Measurements from ENCODE around the gene GLIS1. TPM values are rescaled to one million over a fixed set of nuclear protein-coding genes. Genes with fewer than 3 reads are reported as not detected.

The GLIS1 gene
- total RNA-seq, 1 experiment from 2014 or later = 0.39 TPM

DNA sequence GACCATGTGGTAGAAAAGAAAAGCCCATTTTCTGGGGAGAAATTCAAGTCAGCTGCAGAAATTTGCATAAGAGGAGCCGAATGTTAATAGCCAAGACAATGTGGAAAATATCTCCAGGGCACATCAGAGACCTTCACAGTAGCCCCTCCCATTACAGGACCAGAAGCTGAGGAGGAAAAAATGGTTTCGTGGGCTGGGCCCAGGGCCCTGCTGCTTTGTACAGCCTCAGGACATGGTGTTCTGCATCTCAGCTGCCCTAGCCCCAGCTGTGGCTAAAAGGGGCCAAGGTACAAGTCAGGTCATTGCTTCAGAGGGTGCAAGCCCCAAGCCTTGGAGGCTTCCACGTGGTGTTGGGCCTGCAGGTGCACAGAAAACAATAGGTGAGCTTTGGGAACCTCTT, 171.5 kb downstream of the GLIS1 start:
- intact Hi-C loops (cut with micrococcal nuclease) = no loop called here
- Histone ChIP-seq H3K9me3 (ENCODE audit: control insufficient read depth in 1 of 2, insufficient read depth in 1 of 2, low read depth in 1 of 2, low read length in 2 of 2) (no peaks in the 10 kb centered on the region), H4K20me1 (ENCODE audit: insufficient read depth) (no peaks in the 10 kb centered on the region), H3K36me3 (ENCODE audit: control insufficient read depth in 1 of 2, insufficient read depth in 2 of 2, low read length in 2 of 2) (no peaks in the 10 kb centered on the region), H3K4me3 (replicated peaks in 1 of 2; ENCODE audit: low read depth in 1 of 2, low read length in 2 of 2) (no peak overlapping the region), H3K79me2 (ENCODE audit: insufficient read depth, low read length) (no peaks in the 10 kb centered on the region), H2AFZ (ENCODE audit: low read depth, low read length, poor library complexity, severe bottlenecking) (no peak overlapping the region), H3K27ac (ENCODE audit: low read depth, low read length) (no peak overlapping the region), H3K27me3 (ENCODE audit: insufficient read depth, low read length) (peaks cover 9% of the 10 kb centered on the region; the same call in 1 of the 2 replicates), H3K4me2 (ENCODE audit: low read length) (no peak overlapping the region), H3K9me2 (ENCODE audit: insufficient read depth) (no peaks in the 10 kb centered on the region), H3K4me1 (ENCODE audit: control insufficient read depth in 1 of 2, insufficient read depth in 2 of 2, low read length in 2 of 2) (peaks cover 5 to 7% of the 10 kb centered on the region in 2 experiments), H3K9ac (ENCODE audit: low read length) (no peak overlapping the region)
- BruUV-seq (replicated peaks) = no TSS peak
- CTCF ChIA-PET = no interaction called here
- TF ChIP-seq ZNF274 (IDR thresholded peaks at IDR 0.05; ENCODE audit: low read depth, low read length) (no peak), CBX3 (IDR thresholded peaks at IDR 0.05; ENCODE audit: low read depth) (no peak), ELF1 (IDR thresholded peaks at IDR 0.05; ENCODE audit: borderline replicate concordance, low read depth) (no peak), RAD21 (IDR thresholded peaks at IDR 0.05; ENCODE audit: low read depth) (no peak), JUND (IDR thresholded peaks at IDR 0.05) (no peak), POLR2A (IDR thresholded peaks at IDR 0.05; ENCODE audit: borderline replicate concordance, extremely low read depth, insufficient read depth, insufficient read length) (no peak), FOSL1 (IDR thresholded peaks at IDR 0.05; ENCODE audit: low read depth) (no peak), SP1 (IDR thresholded peaks at IDR 0.05; ENCODE audit: low read depth) (no peak), ZFX (IDR thresholded peaks at IDR 0.05) (no peak)
- DNase-seq (ENCODE audit: low read depth, low spot score) = no peak
- POLR2A ChIA-PET = no interaction called here
- ATAC-seq = no peak
- RAD21 ChIA-PET (ENCODE audit: low non-redundant PET in 1 of 2, low total read pairs in 2 of 2, uncharacterized antibody in 2 of 2, unreplicated experiment in 2 of 2) = no interaction called here

DNA sequence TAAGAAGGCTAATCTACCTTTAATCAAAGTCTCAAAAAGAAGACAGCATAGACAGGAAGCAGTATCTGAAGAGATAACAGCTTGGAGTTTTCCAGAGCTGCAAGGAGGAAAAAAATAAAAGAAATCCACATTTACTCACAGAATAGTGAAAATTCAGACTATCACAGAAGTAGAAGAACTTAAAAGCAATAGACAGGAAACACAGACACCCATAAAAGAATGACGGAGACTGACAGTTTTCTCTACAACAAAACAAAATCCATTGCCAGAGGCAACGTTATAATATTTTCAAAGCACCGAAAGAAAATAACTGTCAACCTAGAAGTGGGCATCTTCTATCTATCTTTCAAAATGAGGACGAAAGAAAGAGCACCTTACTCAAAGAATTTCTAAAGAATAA, 175.4 kb downstream of the GLIS1 start:
- Histone ChIP-seq H3K4me3 (replicated peaks in 1 of 2; ENCODE audit: low read depth in 1 of 2, low read length in 2 of 2) (no peak overlapping the region), H3K4me1 (ENCODE audit: control insufficient read depth in 1 of 2, insufficient read depth in 2 of 2, low read length in 2 of 2) (no peaks in the 10 kb centered on the region), H4K20me1 (ENCODE audit: insufficient read depth) (no peaks in the 10 kb centered on the region), H3K27me3 (ENCODE audit: insufficient read depth, low read length) (peaks cover 9% of the 10 kb centered on the region; the same call in 1 of the 2 replicates), H2AFZ (ENCODE audit: low read depth, low read length, poor library complexity, severe bottlenecking) (no peak overlapping the region), H3K9me2 (ENCODE audit: insufficient read depth) (no peaks in the 10 kb centered on the region), H3K4me2 (ENCODE audit: low read length) (no peak overlapping the region), H3K9ac (ENCODE audit: low read length) (no peak overlapping the region), H3K27ac (ENCODE audit: low read depth, low read length) (no peak overlapping the region), H3K36me3 (ENCODE audit: control insufficient read depth in 1 of 2, insufficient read depth in 2 of 2, low read length in 2 of 2) (no peaks in the 10 kb centered on the region), H3K79me2 (ENCODE audit: insufficient read depth, low read length) (no peaks in the 10 kb centered on the region), H3K9me3 (ENCODE audit: control insufficient read depth in 1 of 2, insufficient read depth in 1 of 2, low read depth in 1 of 2, low read length in 2 of 2) (no peaks in the 10 kb centered on the region)
- POLR2A ChIA-PET = no interaction called here
- DNase-seq (ENCODE audit: low read depth, low spot score) (no peak), ATAC-seq (no peak)
- no TSS peak for BruUV-seq (replicated peaks)
- CTCF ChIA-PET = interaction anchor here (1.3 kb wide), 1 partner anchor 22 kb away, joined by 3 read pairs; no protein-coding TSS in a partner anchor
- RAD21 ChIA-PET (ENCODE audit: low non-redundant PET in 1 of 2, low total read pairs in 2 of 2, uncharacterized antibody in 2 of 2, unreplicated experiment in 2 of 2) = no interaction called here
- intact Hi-C loops (cut with micrococcal nuclease) = no loop called here
- TF ChIP-seq, protein P1, sequence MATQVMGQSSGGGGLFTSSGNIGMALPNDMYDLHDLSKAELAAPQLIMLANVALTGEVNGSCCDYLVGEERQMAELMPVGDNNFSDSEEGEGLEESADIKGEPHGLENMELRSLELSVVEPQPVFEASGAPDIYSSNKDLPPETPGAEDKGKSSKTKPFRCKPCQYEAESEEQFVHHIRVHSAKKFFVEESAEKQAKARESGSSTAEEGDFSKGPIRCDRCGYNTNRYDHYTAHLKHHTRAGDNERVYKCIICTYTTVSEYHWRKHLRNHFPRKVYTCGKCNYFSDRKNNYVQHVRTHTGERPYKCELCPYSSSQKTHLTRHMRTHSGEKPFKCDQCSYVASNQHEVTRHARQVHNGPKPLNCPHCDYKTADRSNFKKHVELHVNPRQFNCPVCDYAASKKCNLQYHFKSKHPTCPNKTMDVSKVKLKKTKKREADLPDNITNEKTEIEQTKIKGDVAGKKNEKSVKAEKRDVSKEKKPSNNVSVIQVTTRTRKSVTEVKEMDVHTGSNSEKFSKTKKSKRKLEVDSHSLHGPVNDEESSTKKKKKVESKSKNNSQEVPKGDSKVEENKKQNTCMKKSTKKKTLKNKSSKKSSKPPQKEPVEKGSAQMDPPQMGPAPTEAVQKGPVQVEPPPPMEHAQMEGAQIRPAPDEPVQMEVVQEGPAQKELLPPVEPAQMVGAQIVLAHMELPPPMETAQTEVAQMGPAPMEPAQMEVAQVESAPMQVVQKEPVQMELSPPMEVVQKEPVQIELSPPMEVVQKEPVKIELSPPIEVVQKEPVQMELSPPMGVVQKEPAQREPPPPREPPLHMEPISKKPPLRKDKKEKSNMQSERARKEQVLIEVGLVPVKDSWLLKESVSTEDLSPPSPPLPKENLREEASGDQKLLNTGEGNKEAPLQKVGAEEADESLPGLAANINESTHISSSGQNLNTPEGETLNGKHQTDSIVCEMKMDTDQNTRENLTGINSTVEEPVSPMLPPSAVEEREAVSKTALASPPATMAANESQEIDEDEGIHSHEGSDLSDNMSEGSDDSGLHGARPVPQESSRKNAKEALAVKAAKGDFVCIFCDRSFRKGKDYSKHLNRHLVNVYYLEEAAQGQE (IDR thresholded peaks at IDR 0.05; ENCODE audit: low read depth) = no peak
- TF ChIP-seq TCF7L2 (IDR thresholded peaks at IDR 0.05; ENCODE audit: borderline replicate concordance, extremely low read depth, insufficient read depth, insufficient read length) (no peak), FOSL1 (IDR thresholded peaks at IDR 0.05; ENCODE audit: low read depth) (no peak), EZH2phosphoT487 (IDR thresholded peaks at IDR 0.05; ENCODE audit: borderline replicate concordance) (no peak), EZH2 (IDR thresholded peaks at IDR 0.05) (no peak), SIN3A (IDR thresholded peaks at IDR 0.05; ENCODE audit: low read depth) (no peak), YY1 (IDR thresholded peaks at IDR 0.05; ENCODE audit: extremely low read depth, insufficient replicate concordance, low read depth, low read length) (no peak), POLR2AphosphoS5 (IDR thresholded peaks at IDR 0.05; ENCODE audit: low read depth, low read length) (no peak), ELF1 (IDR thresholded peaks at IDR 0.05; ENCODE audit: borderline replicate concordance, low read depth) (no peak)
- TF ChIP-seq, protein P2, sequence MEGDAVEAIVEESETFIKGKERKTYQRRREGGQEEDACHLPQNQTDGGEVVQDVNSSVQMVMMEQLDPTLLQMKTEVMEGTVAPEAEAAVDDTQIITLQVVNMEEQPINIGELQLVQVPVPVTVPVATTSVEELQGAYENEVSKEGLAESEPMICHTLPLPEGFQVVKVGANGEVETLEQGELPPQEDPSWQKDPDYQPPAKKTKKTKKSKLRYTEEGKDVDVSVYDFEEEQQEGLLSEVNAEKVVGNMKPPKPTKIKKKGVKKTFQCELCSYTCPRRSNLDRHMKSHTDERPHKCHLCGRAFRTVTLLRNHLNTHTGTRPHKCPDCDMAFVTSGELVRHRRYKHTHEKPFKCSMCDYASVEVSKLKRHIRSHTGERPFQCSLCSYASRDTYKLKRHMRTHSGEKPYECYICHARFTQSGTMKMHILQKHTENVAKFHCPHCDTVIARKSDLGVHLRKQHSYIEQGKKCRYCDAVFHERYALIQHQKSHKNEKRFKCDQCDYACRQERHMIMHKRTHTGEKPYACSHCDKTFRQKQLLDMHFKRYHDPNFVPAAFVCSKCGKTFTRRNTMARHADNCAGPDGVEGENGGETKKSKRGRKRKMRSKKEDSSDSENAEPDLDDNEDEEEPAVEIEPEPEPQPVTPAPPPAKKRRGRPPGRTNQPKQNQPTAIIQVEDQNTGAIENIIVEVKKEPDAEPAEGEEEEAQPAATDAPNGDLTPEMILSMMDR (IDR thresholded peaks at IDR 0.05 in 2 of 3, conservative IDR thresholded peaks at IDR 0.05 in 1 of 3; ENCODE audit: borderline replicate concordance in 1 of 3, insufficient read depth in 1 of 3, low read depth in 2 of 3, low read length in 2 of 3) = no peak
- TF ChIP-seq, protein P3, sequence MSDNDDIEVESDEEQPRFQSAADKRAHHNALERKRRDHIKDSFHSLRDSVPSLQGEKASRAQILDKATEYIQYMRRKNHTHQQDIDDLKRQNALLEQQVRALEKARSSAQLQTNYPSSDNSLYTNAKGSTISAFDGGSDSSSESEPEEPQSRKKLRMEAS (IDR thresholded peaks at IDR 0.05) = no peak
